Measurements from ENCODE around the gene UBR2. TPM values are rescaled to one million over a fixed set of nuclear protein-coding genes. Genes with fewer than 3 reads are reported as not detected.
A peak's percentile ranks its signal among the peaks of the same experiment; 100 is the strongest.
"Not testable (repeated sequence)": the region's sequence is repeated elsewhere in the genome, so short reads cannot be mapped to it uniquely, and the experiment has no call there.

Gene UBR2
- total RNA-seq, 4 donors from 2014 or later = 36.3 to 54.0 (median 44.3) TPM

- no peaks in the 10 kb centered on the region for H3K27me3 ChIP-seq
- no peaks in the 10 kb centered on the region for H3K36me3 ChIP-seq
- intact Hi-C loops (cut with DNase I) = loop anchor here (5.0 kb wide), 1 partner anchor 35 kb away; no protein-coding TSS in a partner anchor
- peak overlapping the region; percentile 61 to 82 (median 72) for H3K27ac ChIP-seq
- H3K9me3 ChIP-seq = no peaks in the 10 kb centered on the region
- peaks cover 45 to 58% of the 10 kb centered on the region in 2 donors for H3K4me1 ChIP-seq
- WGBS, 2 donors = 85 to 90% methylated on average over 5 of the region's 5 CpGs
- H3K4me3 ChIP-seq (replicated peaks in 1 of 3) = no peak overlapping the region
- DNase-seq = no peak
- TF ChIP-seq, protein P1, sequence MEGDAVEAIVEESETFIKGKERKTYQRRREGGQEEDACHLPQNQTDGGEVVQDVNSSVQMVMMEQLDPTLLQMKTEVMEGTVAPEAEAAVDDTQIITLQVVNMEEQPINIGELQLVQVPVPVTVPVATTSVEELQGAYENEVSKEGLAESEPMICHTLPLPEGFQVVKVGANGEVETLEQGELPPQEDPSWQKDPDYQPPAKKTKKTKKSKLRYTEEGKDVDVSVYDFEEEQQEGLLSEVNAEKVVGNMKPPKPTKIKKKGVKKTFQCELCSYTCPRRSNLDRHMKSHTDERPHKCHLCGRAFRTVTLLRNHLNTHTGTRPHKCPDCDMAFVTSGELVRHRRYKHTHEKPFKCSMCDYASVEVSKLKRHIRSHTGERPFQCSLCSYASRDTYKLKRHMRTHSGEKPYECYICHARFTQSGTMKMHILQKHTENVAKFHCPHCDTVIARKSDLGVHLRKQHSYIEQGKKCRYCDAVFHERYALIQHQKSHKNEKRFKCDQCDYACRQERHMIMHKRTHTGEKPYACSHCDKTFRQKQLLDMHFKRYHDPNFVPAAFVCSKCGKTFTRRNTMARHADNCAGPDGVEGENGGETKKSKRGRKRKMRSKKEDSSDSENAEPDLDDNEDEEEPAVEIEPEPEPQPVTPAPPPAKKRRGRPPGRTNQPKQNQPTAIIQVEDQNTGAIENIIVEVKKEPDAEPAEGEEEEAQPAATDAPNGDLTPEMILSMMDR (IDR thresholded peaks at IDR 0.05) = no peak
- TF ChIP-seq POLR2A (IDR thresholded peaks at IDR 0.05) = no peak
Observed at GRCh38 chr6:42697268-42697655, 133.4 kb downstream of the UBR2 start.

GRCh38 chr6:42698217-42698616, 134.4 kb downstream of the UBR2 start:
- H3K9me3 ChIP-seq = no peaks in the 10 kb centered on the region
- peaks cover 37 to 50% of the 10 kb centered on the region in 2 donors for H3K4me1 ChIP-seq
- intact Hi-C loops (cut with DNase I) = loop anchor here (5.0 kb wide), 1 partner anchor 34 kb away; no protein-coding TSS in a partner anchor
- no peak overlapping the region for H3K4me3 ChIP-seq (replicated peaks in 1 of 3)
- DNase-seq = no peak
- H3K27me3 ChIP-seq = no peaks in the 10 kb centered on the region
- peak overlapping the region in 2 of 3 donors; percentile 72 to 82 for H3K27ac ChIP-seq
- no peaks in the 10 kb centered on the region for H3K36me3 ChIP-seq
- TF ChIP-seq POLR2A (IDR thresholded peaks at IDR 0.05) = no peak
- 90 to 91% methylated on average over 12 to 13 of the region's 13 CpGs for WGBS, 2 donors

- Histone ChIP-seq H3K4me3 (replicated peaks in 1 of 3) (no peak overlapping the region), H3K4me1 (peaks cover 8 to 12% of the 10 kb centered on the region in 2 donors), H3K9me3 (no peaks in the 10 kb centered on the region), H3K36me3 (no peaks in the 10 kb centered on the region), H3K27me3 (no peaks in the 10 kb centered on the region), H3K27ac (peak overlapping the region in 1 of 3 donors; percentile 27)
- WGBS, 2 donors = 59 to 76% methylated on average over 2 of the region's 2 CpGs
- DNase-seq = no peak
- intact Hi-C loops (cut with DNase I) = no loop called here
- TF ChIP-seq, protein P1 (IDR thresholded peaks at IDR 0.05) = no peak
- no peak for TF ChIP-seq POLR2A (IDR thresholded peaks at IDR 0.05)
Observed at GRCh38 chr6:42702200-42702599, 138.4 kb downstream of the UBR2 start.

DNA sequence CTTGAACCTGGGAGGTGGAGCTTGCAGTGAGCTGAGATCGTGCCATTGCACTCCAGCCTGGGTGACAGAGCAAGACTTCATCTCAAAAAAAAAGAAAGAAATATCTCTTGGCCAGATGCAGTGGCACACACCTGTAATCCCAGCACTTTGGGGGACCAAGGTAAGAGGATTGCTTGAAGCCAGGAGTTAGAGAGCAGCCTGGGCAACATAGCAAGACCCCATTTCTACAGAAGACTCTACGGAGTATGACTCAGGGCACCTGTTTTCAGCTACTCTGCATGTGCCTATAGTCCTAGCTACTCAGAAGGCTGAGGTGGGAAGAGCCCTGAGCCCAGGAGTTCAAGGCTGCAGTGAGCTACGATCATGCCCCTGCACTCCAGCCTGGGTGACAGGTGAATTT, 139.0 kb downstream of the UBR2 start:
- H3K27ac ChIP-seq = peak overlapping the region in 1 of 3 donors; percentile 27
- H3K4me3 ChIP-seq (replicated peaks in 1 of 3); H3K36me3 ChIP-seq; DNase-seq; H3K4me1 ChIP-seq; H3K27me3 ChIP-seq; H3K9me3 ChIP-seq; intact Hi-C loops (cut with DNase I): not testable (repeated sequence)
- 88 to 97% methylated on average over 3 of the region's 3 CpGs for WGBS, 2 donors

GRCh38 chr6:42704251-42704936, 140.6 kb downstream of the UBR2 start:
- Histone ChIP-seq H3K27ac (peak overlapping the region in 2 of 3 donors; percentile 31 to 41), H3K36me3 (no peaks in the 10 kb centered on the region), H3K4me1 (peaks cover 6 to 9% of the 10 kb centered on the region in 2 donors), H3K4me3 (replicated peaks in 1 of 3) (peak overlapping the region in 1 of 3 donors; percentile 10), H3K27me3 (no peaks in the 10 kb centered on the region), H3K9me3 (no peaks in the 10 kb centered on the region)
- DNase-seq = no peak
- 51 to 57% methylated on average over 24 of the region's 24 CpGs for WGBS, 2 donors
- TF ChIP-seq POLR2A (IDR thresholded peaks at IDR 0.05) = peak in 1 of 2 donors; percentile 77
- TF ChIP-seq, protein P1 (IDR thresholded peaks at IDR 0.05) = no peak
- intact Hi-C loops (cut with DNase I) = no loop called here

DNA sequence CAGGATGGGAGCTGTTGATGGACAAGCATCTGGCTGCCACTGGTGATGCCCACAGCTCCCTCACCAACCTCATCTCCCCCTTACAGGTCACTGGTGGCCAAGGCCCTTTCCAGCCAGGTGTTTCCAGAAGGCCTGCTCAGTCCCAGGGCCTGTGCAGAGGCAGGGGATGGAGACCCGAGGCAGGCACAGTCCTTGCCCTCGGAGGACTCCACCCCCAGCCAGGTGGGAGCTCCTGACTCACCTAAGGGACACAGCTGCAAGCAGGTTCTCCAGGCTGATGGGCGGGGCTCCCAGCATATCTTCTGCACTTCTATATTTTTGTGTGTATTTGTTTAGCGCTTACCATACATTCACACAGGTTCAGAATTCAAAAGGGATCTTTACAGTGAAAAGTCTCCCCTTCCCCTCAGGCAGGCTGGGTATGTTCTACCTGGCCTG, 141.1 kb downstream of the UBR2 start:
- Histone ChIP-seq H3K4me3 (replicated peaks in 1 of 3) (no peak overlapping the region), H3K9me3 (no peaks in the 10 kb centered on the region), H3K27ac (no peak overlapping the region), H3K36me3 (no peaks in the 10 kb centered on the region), H3K27me3 (no peaks in the 10 kb centered on the region), H3K4me1 (peaks cover 6 to 9% of the 10 kb centered on the region in 2 donors)
- WGBS, 2 donors = 80 to 90% methylated on average over 3 to 4 of the region's 4 CpGs
- no peak for DNase-seq
- TF ChIP-seq, protein P1 (IDR thresholded peaks at IDR 0.05) = no peak
- TF ChIP-seq POLR2A (IDR thresholded peaks at IDR 0.05) = no peak
- intact Hi-C loops (cut with DNase I) = no loop called here

Measured in thyroid gland (tissue), 4 donors.